Measurements from ENCODE around the gene KCTD17. TPM values are rescaled to one million over a fixed set of nuclear protein-coding genes. Genes with fewer than 3 reads are reported as not detected.

Gene KCTD17
- total and polyA plus RNA-seq, 2 of the 13 experiments (the other 11 are each of a cell fraction or from before 2014, with no cell fraction given) = 5.3 to 11.7 TPM

GRCh38 chr22:37032535-37033460, 18.7 kb upstream of the KCTD17 start (continued):
- TF ChIP-seq ZNF710 (CRISPR knock-in tag; IDR thresholded peaks at IDR 0.05; ENCODE audit: borderline replicate concordance) (peak; percentile 90), TMF1 (CRISPR knock-in tag; IDR thresholded peaks at IDR 0.05; ENCODE audit: low read depth) (peak; percentile 40; the same call in 1 of the 2 replicates), ATF4 (CRISPR knock-in tag; IDR thresholded peaks at IDR 0.05) (peak in 1 of 2 experiments; percentile 99; a peak in 2 of 4 replicates), ASH2L (IDR thresholded peaks at IDR 0.05; ENCODE audit: insufficient read length, low read depth, low read length) (peak; percentile 65), ZNF83 (CRISPR knock-in tag; IDR thresholded peaks at IDR 0.05; ENCODE audit: borderline replicate concordance) (no peak), NFE2L2 (IDR thresholded peaks at IDR 0.05; ENCODE audit: low read length) (no peak; the same call in 1 of the 2 replicates), ZNF205 (CRISPR knock-in tag; IDR thresholded peaks at IDR 0.05) (peak; percentile 92), ZNF720 (CRISPR knock-in tag; IDR thresholded peaks at IDR 0.05) (no peak), MAZ (IDR thresholded peaks at IDR 0.05; ENCODE audit: borderline replicate concordance, low read depth, low read length) (peak; percentile 87; the same call in 1 of the 2 replicates), MAZ (CRISPR knock-in tag; IDR thresholded peaks at IDR 0.05; ENCODE audit: low read depth) (peak; percentile 70; the same call in 1 of the 2 replicates), SAP130 (CRISPR knock-in tag; IDR thresholded peaks at IDR 0.05; ENCODE audit: low read depth) (peak; percentile 93), ZBTB7A (CRISPR knock-in tag; IDR thresholded peaks at IDR 0.05) (peak; percentile 98), TBL1XR1 (IDR thresholded peaks at IDR 0.05; ENCODE audit: borderline replicate concordance, low read length, partially characterized antibody) (peak; percentile 76), ZNF30 (CRISPR knock-in tag; IDR thresholded peaks at IDR 0.05) (no peak), SUZ12 (IDR thresholded peaks at IDR 0.05; ENCODE audit: low read depth, low read length) (no peak)
- TF ChIP-seq, protein P1, sequence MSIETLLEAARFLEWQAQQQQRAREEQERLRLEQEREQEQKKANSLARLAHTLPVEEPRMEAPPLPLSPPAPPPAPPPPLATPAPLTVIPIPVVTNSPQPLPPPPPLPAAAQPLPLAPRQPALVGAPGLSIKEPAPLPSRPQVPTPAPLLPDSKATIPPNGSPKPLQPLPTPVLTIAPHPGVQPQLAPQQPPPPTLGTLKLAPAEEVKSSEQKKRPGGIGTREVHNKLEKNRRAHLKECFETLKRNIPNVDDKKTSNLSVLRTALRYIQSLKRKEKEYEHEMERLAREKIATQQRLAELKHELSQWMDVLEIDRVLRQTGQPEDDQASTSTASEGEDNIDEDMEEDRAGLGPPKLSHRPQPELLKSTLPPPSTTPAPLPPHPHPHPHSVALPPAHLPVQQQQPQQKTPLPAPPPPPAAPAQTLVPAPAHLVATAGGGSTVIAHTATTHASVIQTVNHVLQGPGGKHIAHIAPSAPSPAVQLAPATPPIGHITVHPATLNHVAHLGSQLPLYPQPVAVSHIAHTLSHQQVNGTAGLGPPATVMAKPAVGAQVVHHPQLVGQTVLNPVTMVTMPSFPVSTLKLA (IDR thresholded peaks at IDR 0.05) = no peak; the same call in 1 of the 2 replicates
- TF ChIP-seq, protein P2, sequence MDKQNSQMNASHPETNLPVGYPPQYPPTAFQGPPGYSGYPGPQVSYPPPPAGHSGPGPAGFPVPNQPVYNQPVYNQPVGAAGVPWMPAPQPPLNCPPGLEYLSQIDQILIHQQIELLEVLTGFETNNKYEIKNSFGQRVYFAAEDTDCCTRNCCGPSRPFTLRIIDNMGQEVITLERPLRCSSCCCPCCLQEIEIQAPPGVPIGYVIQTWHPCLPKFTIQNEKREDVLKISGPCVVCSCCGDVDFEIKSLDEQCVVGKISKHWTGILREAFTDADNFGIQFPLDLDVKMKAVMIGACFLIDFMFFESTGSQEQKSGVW (CRISPR knock-in tag; IDR thresholded peaks at IDR 0.05; ENCODE audit: borderline replicate concordance) = no peak; the same call in 1 of the 2 replicates
- TF ChIP-seq, protein P3, sequence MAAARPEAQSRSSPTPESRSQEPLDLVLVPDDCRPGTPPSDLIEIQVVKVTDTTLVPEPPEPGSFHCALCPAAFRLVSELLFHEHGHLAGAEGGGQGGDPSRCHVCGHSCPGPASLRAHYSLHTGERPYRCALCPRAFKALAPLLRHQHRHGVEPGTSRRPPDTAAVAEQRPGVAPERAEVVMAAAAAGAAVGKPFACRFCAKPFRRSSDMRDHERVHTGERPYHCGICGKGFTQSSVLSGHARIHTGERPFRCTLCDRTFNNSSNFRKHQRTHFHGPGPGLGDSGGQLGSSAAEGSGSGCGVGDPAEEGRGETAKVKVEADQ (CRISPR knock-in tag; IDR thresholded peaks at IDR 0.05; ENCODE audit: borderline replicate concordance) = peak; percentile 75; the same call in 1 of the 2 replicates
- TF ChIP-seq, protein P4, sequence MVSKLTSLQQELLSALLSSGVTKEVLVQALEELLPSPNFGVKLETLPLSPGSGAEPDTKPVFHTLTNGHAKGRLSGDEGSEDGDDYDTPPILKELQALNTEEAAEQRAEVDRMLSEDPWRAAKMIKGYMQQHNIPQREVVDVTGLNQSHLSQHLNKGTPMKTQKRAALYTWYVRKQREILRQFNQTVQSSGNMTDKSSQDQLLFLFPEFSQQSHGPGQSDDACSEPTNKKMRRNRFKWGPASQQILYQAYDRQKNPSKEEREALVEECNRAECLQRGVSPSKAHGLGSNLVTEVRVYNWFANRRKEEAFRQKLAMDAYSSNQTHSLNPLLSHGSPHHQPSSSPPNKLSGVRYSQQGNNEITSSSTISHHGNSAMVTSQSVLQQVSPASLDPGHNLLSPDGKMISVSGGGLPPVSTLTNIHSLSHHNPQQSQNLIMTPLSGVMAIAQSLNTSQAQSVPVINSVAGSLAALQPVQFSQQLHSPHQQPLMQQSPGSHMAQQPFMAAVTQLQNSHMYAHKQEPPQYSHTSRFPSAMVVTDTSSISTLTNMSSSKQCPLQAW (CRISPR knock-in tag; IDR thresholded peaks at IDR 0.05) = peak; percentile 100
